ENCODE measurements around the gene ZG16.

DNA sequence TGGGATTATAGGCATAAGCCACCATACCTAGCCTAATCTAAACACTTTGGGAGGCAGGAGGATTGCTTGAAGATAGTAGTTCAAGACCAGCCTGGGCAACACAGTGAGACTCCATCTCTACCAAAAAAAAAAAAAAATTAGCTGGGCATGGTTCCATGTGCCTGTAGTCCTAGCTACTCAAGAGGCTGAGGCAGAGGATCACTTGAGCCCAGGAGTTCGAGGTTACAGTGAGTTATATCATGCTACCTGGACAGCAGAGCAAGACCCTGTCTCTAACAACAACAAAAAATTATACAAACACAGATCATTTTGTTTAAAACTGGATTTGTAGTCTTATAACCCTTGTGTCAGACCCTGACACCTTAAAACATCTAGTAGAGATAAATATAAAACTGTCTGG is 24.5 kb upstream of the ZG16 start:
- TF ChIP-seq TARDBP (IDR thresholded peaks at IDR 0.05) (no peak), FOXM1 (IDR thresholded peaks at IDR 0.05; ENCODE audit: borderline replicate concordance) (no peak), ELF4 (IDR thresholded peaks at IDR 0.05) (no peak), SUZ12 (IDR thresholded peaks at IDR 0.05) (no peak), SP1 (IDR thresholded peaks at IDR 0.05) (no peak)
- TF ChIP-seq, protein P1, sequence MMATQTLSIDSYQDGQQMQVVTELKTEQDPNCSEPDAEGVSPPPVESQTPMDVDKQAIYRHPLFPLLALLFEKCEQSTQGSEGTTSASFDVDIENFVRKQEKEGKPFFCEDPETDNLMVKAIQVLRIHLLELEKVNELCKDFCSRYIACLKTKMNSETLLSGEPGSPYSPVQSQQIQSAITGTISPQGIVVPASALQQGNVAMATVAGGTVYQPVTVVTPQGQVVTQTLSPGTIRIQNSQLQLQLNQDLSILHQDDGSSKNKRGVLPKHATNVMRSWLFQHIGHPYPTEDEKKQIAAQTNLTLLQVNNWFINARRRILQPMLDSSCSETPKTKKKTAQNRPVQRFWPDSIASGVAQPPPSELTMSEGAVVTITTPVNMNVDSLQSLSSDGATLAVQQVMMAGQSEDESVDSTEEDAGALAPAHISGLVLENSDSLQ (IDR thresholded peaks at IDR 0.05): no peak
